Endothelial cell of umbilical vein (primary cell): ENCODE measurements around the gene APBB2. TPM values are rescaled to one million over a fixed set of nuclear protein-coding genes. Genes with fewer than 3 reads are reported as not detected.

ENCODE experiments used
- BruUV-seq: library from RNA; stranded (reverse); fragments of 400-500 nt; replicated peaks from 2 replicates; lab custom pipeline; 2021; lab: Mats Ljungman, UMichigan
- CTCF ChIA-PET: fragments of 300-600, 350-600 bp; sonication (Branson Sonifier 250); formaldehyde crosslinking; loops from one replicate; lab custom pipeline; 2021; ENCODE audit warnings: antibody characterized with exemption, inconsistent platforms; lab: Charles Lee
- POLR2A ChIA-PET: fragments of 300-600, 350-600 bp; sonication (Branson Sonifier 250); formaldehyde crosslinking; loops from one replicate; lab custom pipeline; 2021; ENCODE audit warnings: antibody characterized with exemption, inconsistent platforms; lab: Charles Lee
- DNase-seq: peaks from one replicate; pipeline ENCODE4 v3.0.0-alpha.2; 2011; ENCODE audit warnings: low read depth, low spot score
- FAIRE-seq: peaks from 2 replicates; lab custom pipeline; 2011; peaks lifted over from hg19 to GRCh38; lab: Jason Lieb, UNC
- H2AFZ ChIP-seq: 2 replicates; pipeline ENCODE4 v1.6.0; 2012; ENCODE audit warnings: low read depth, low read length, control low read depth, inconsistent platforms
- H3K27ac ChIP-seq: 2 replicates; pipeline ENCODE4 v1.5.1; 2011; ENCODE audit warnings: low read depth, mild to moderate bottlenecking, control low read depth, low read length, moderate library complexity; ENCODE audit not compliant: insufficient read depth
- H3K27me3 ChIP-seq, 2 experiments: 2 replicates each; pipeline versions ENCODE4 v1.6.0 to v1.6.1; 2011; ENCODE audit warnings: low read length in 2 of 2, mixed read lengths in 1 of 2; ENCODE audit not compliant: control insufficient read depth in 2 of 2, insufficient read depth in 2 of 2
- H3K36me3 ChIP-seq, 2 experiments: 2 replicates in 1 of 2; 3 replicates in 1 of 2; pipeline ENCODE4 v1.5.1; 2011; ENCODE audit warnings: low read length in 2 of 2, mild to moderate bottlenecking in 1 of 2, moderate library complexity in 1 of 2; ENCODE audit not compliant: control insufficient read depth in 2 of 2, insufficient read depth in 2 of 2; ENCODE audit errors: extremely low read depth in 1 of 2
- H3K4me1 ChIP-seq: 3 replicates; pipeline ENCODE4 v1.5.1; 2011; ENCODE audit warnings: mild to moderate bottlenecking, low read length; ENCODE audit not compliant: control insufficient read depth, insufficient read depth; ENCODE audit errors: extremely low read depth
- H3K4me2 ChIP-seq: 2 replicates; pipeline ENCODE4 v1.6.1; 2011; ENCODE audit warnings: low read length, control low read depth, mixed read lengths; ENCODE audit not compliant: insufficient read depth
- H3K4me3 ChIP-seq, 3 experiments: fragments of 200-600 bp in 1 of 3; sonication (generic), shearing (Covaris generic) in 1 of 3; replicated peaks in 1 of 3; 2 replicates each; pipeline ENCODE4 v1.5.1; 2011 to 2016; ENCODE audit warnings: control low read depth in 3 of 3, low read length in 3 of 3, mild to moderate bottlenecking in 2 of 3, inconsistent platforms in 1 of 3, low read depth in 1 of 3, moderate library complexity in 1 of 3; ENCODE audit not compliant: insufficient read depth in 1 of 3
- H3K79me2 ChIP-seq: 2 replicates; pipeline ENCODE4 v1.6.0; 2012; ENCODE audit warnings: low read length, inconsistent platforms; ENCODE audit not compliant: control insufficient read depth, insufficient read depth
- H3K9ac ChIP-seq: replicated peaks from 2 replicates; pipeline ENCODE3; 2011; ENCODE audit warnings: low read length, control low read depth; ENCODE audit not compliant: insufficient read depth; ENCODE audit errors: extremely low read depth
- H3K9me1 ChIP-seq: replicated peaks from 3 replicates; pipeline ENCODE4 v1.6.0; 2011; ENCODE audit warnings: mild to moderate bottlenecking, low read length; ENCODE audit not compliant: control insufficient read depth, insufficient read depth; ENCODE audit errors: extremely low read depth
- H3K9me3 ChIP-seq: replicated peaks from 2 replicates; pipeline ENCODE4 v1.5.1; 2012; ENCODE audit warnings: low read length, inconsistent platforms; ENCODE audit not compliant: control insufficient read depth, insufficient read depth
- H4K20me1 ChIP-seq: replicated peaks from 2 replicates; pipeline ENCODE3; 2011; ENCODE audit warnings: mild to moderate bottlenecking, low read length; ENCODE audit not compliant: control insufficient read depth, insufficient read depth; ENCODE audit errors: extremely low read depth
- EZH2 ChIP-seq: IDR thresholded peaks from 2 replicates; pipeline ENCODE4 v1.6.1; 2012; ENCODE audit warnings: borderline replicate concordance, low read depth, mild to moderate bottlenecking, moderate library complexity, low read length, inconsistent platforms; ENCODE audit not compliant: severe bottlenecking
- FOS ChIP-seq: IDR thresholded peaks from 2 replicates; pipeline ENCODE4 v1.6.1; 2011; ENCODE audit warnings: mild to moderate bottlenecking, low read length, moderate library complexity, borderline replicate concordance; ENCODE audit not compliant: insufficient read depth
- GATA2 ChIP-seq: IDR thresholded peaks from 2 replicates; pipeline ENCODE4 v1.7.0; 2011; ENCODE audit warnings: low read depth, mild to moderate bottlenecking, moderate library complexity, mixed read lengths, low read length; ENCODE audit not compliant: insufficient read length, insufficient read depth
- JUN ChIP-seq: IDR thresholded peaks from 2 replicates; pipeline ENCODE4 v1.6.1; 2011; ENCODE audit warnings: borderline replicate concordance, low read depth; ENCODE audit not compliant: insufficient read length, insufficient read depth
- MYC ChIP-seq: IDR thresholded peaks from one replicate; pipeline ENCODE4 v1.6.1; 2011; ENCODE audit warnings: mild to moderate bottlenecking, low read depth, low read length
- POLR2A ChIP-seq: IDR thresholded peaks from 2 replicates; pipeline ENCODE4 v1.6.1; 2012; ENCODE audit warnings: low read depth, mild to moderate bottlenecking, control low read depth, low read length
- POLR2AphosphoS5 ChIP-seq: IDR thresholded peaks from 2 replicates; pipeline ENCODE4 v1.6.1; 2012; ENCODE audit warnings: low read depth, mild to moderate bottlenecking, control low read depth, low read length, moderate library complexity; ENCODE audit not compliant: insufficient read depth
- dilution Hi-C: fragments of 300-500 bp; cut with MboI; formaldehyde crosslinking; loops from one replicate; pipeline ENCODE4 v1.15.0; 2019; ENCODE audit warnings: low sequenced_read_pairs; ENCODE audit not compliant: extremely low pct_ligation_motif_present
- intact Hi-C: fragments of 100-400 bp; cut with micrococcal nuclease; formaldehyde crosslinking; loops from one replicate; pipeline ENCODE4 v1.10.0; 2022
- polyA plus RNA-seq, 4 experiments: library from polyadenylated mRNA; depleted of rRNA in 3 of 4; stranded (reverse) in 3 of 4; unstranded in 1 of 4; fragments of >200 nt; gene quantifications; 2 replicates each; pipeline versions ENCODE4 v1.2.1 to v1.2.3, GENCODE V29; 2011 to 2012; ENCODE audit warnings: missing spikeins in 1 of 4
- total RNA-seq: library from RNA; stranded (reverse); gene quantifications from 2 replicates; pipeline ENCODE4 v1.2.3, GENCODE V29; 2021
- TF ChIP-seq, protein P1 (sequence below), 2 donors: IDR thresholded peaks; 1 replicate in 1 of 2; 2 replicates in 1 of 2; pipeline ENCODE4 v1.5.1; 2011; ENCODE audit warnings: low read length in 2 of 2, mild to moderate bottlenecking in 2 of 2, moderate library complexity in 2 of 2, control low read depth in 1 of 2, inconsistent platforms in 1 of 2, low read depth in 1 of 2; ENCODE audit not compliant: insufficient read depth in 1 of 2; ENCODE audit errors: extremely low read depth in 1 of 2
- TF ChIP-seq, protein P2 (sequence below): IDR thresholded peaks from 2 replicates; pipeline ENCODE4 v1.6.1; 2011; ENCODE audit not compliant: insufficient read depth, insufficient read length

The APBB2 gene
- total and polyA plus RNA-seq, 2 donors (not counting 3 experiments of a cell fraction or from before 2014, with no cell fraction given) = 79.8 to 124 TPM

DNA sequence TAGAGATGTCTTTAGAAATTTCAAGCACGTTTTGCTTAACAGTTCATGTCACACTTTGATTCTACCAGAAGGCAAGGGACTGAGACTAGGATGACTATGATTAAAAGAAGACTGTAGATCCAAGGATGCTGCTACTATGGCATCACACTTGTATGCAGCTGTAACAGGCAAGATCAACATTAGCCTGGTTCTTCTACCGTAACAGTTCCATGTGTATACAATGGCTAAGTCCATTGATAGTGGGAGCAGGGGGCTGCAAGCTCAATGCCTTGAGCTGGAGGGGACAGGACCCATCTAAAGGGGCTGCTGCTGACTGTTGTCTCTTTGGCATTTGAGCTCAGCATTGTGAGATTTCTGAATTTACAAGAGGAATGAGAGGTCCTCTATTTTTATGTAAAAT lies 212.0 kb downstream of the APBB2 start:
- H3K9me1 ChIP-seq = no peaks in the 10 kb centered on the region
- H3K27ac ChIP-seq = no peak overlapping the region
- no peak overlapping the region for H2AFZ ChIP-seq
- TF ChIP-seq POLR2A = no peak
- no peak for TF ChIP-seq MYC
- no peak for TF ChIP-seq GATA2
- TF ChIP-seq JUN = no peak
- TF ChIP-seq, protein P1, sequence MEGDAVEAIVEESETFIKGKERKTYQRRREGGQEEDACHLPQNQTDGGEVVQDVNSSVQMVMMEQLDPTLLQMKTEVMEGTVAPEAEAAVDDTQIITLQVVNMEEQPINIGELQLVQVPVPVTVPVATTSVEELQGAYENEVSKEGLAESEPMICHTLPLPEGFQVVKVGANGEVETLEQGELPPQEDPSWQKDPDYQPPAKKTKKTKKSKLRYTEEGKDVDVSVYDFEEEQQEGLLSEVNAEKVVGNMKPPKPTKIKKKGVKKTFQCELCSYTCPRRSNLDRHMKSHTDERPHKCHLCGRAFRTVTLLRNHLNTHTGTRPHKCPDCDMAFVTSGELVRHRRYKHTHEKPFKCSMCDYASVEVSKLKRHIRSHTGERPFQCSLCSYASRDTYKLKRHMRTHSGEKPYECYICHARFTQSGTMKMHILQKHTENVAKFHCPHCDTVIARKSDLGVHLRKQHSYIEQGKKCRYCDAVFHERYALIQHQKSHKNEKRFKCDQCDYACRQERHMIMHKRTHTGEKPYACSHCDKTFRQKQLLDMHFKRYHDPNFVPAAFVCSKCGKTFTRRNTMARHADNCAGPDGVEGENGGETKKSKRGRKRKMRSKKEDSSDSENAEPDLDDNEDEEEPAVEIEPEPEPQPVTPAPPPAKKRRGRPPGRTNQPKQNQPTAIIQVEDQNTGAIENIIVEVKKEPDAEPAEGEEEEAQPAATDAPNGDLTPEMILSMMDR (IDR thresholded peaks at IDR 0.05; ENCODE audit: extremely low read depth in 1 of 2, insufficient read depth in 1 of 2, low read depth in 1 of 2, low read length in 2 of 2) = no peak
- TF ChIP-seq, protein P2, sequence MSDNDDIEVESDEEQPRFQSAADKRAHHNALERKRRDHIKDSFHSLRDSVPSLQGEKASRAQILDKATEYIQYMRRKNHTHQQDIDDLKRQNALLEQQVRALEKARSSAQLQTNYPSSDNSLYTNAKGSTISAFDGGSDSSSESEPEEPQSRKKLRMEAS = no peak
- no peak for TF ChIP-seq EZH2
- no peak for TF ChIP-seq POLR2AphosphoS5
- no peak for TF ChIP-seq FOS
- H3K4me1 ChIP-seq = peaks cover 33% of the 10 kb centered on the region
- BruUV-seq = no TSS peak
- dilution Hi-C loops (no loop called here), intact Hi-C loops (no loop called here)
- FAIRE-seq = no peak
- H3K27me3 ChIP-seq = no peaks in the 10 kb centered on the region
- DNase-seq = no peak
- H3K9me3 ChIP-seq = no peaks in the 10 kb centered on the region
- ChIA-PET CTCF (interaction anchor here (0.9 to 2.8 kb wide), 6 partner anchors 10 to 212 kb away, joined by 3 to 9 read pairs (median 4); partner anchors contain the start of gene APBB2), POLR2A (no interaction called here)
- H3K4me2 ChIP-seq = no peak overlapping the region
- no peak overlapping the region for H3K9ac ChIP-seq
- H3K79me2 ChIP-seq = peaks cover 62% of the 10 kb centered on the region
- peaks cover 0 to 3% of the 10 kb centered on the region in 2 experiments for H3K36me3 ChIP-seq
- H4K20me1 ChIP-seq = no peaks in the 10 kb centered on the region
- H3K4me3 ChIP-seq = no peak overlapping the region
